Hepatocyte (in vitro differentiated cells): ENCODE data around the gene IDH2. TPM values are rescaled to one million over a fixed set of nuclear protein-coding genes. Genes with fewer than 3 reads are reported as not detected.

Source experiments
- DNase-seq: peaks from one replicate; pipeline ENCODE4 v3.0.0-alpha.2; 2016; ENCODE audit warnings: low spot score
- H2AFZ ChIP-seq: fragments of 200-600 bp; sonication (generic); 2 replicates; pipeline ENCODE4 v1.6.0; 2016; ENCODE audit warnings: antibody characterized with exemption, mild to moderate bottlenecking
- H3K27ac ChIP-seq: fragments of 200-600 bp; sonication (generic); 2 replicates; pipeline ENCODE4 v1.5.1; 2016; ENCODE audit warnings: mild to moderate bottlenecking
- H3K27me3 ChIP-seq: fragments of 200-600 bp; sonication (generic); 2 replicates; pipeline ENCODE4 v1.6.1; 2016
- H3K36me3 ChIP-seq: fragments of 200-600 bp; sonication (generic); replicated peaks from 2 replicates; pipeline ENCODE4 v1.5.1; 2016; ENCODE audit warnings: low read depth; ENCODE audit not compliant: insufficient read depth
- H3K4me1 ChIP-seq: fragments of 200-600 bp; sonication (generic); 2 replicates; pipeline ENCODE4 v1.5.1; 2016; ENCODE audit warnings: mild to moderate bottlenecking, moderate library complexity; ENCODE audit not compliant: insufficient read depth
- H3K4me2 ChIP-seq: fragments of 200-600 bp; sonication (generic); 2 replicates; pipeline ENCODE4 v1.6.0; 2016
- H3K4me3 ChIP-seq: fragments of 200-600 bp; sonication (generic); 2 replicates; pipeline ENCODE4 v1.5.1; 2016; ENCODE audit warnings: mild to moderate bottlenecking
- H3K79me2 ChIP-seq: fragments of 200-600 bp; sonication (generic); 2 replicates; pipeline ENCODE4 v1.6.0; 2017; ENCODE audit warnings: mild to moderate bottlenecking
- H3K9me2 ChIP-seq: fragments of 200-600 bp; sonication (generic); replicated peaks from 2 replicates; pipeline ENCODE4 v1.6.0; 2017; ENCODE audit warnings: mild to moderate bottlenecking; ENCODE audit not compliant: insufficient read depth
- H3K9me3 ChIP-seq: fragments of 200-600 bp; sonication (generic); 2 replicates; pipeline ENCODE4 v1.5.1; 2016; ENCODE audit warnings: low read depth, mild to moderate bottlenecking
- H4K20me1 ChIP-seq: fragments of 200-600 bp; sonication (generic); 2 replicates; pipeline ENCODE4 v1.6.0; 2016; ENCODE audit warnings: mild to moderate bottlenecking; ENCODE audit not compliant: insufficient read depth, poor library complexity, severe bottlenecking
- EZH2 ChIP-seq: fragments of 200-600 bp; sonication (generic); IDR thresholded peaks from 2 replicates; pipeline ENCODE4 v1.6.1; 2016; ENCODE audit warnings: antibody characterized with exemption, mild to moderate bottlenecking, borderline replicate concordance
- EZH2phosphoT487 ChIP-seq: fragments of 200-600 bp; sonication (generic); IDR thresholded peaks from one replicate; pipeline ENCODE4 v1.6.1; 2018; ENCODE audit warnings: antibody characterized with exemption, mild to moderate bottlenecking, low read depth, moderate library complexity; ENCODE audit not compliant: unreplicated experiment, severe bottlenecking
- WGBS: methylation state at CpG from one replicate; pipeline ENCODE4 v1.1.6; 2016; ENCODE audit warnings: low lambda C conversion rate; ENCODE audit errors: missing lambda C conversion rate; 5-methylcytosine and 5-hydroxymethylcytosine counted together
- polyA plus RNA-seq: library from polyadenylated mRNA; unstranded; fragments of >200 nt; fragmentation: Nextera tagmentation; extraction: Ambion mirVana; gene quantifications from 2 replicates; pipeline ENCODE4 v1.2.1, GENCODE V29; 2016
- total RNA-seq: library from RNA; depleted of rRNA; stranded (reverse); fragments of >200 nt; gene quantifications from 2 replicates; pipeline ENCODE4 v1.2.3, GENCODE V29; 2014
- TF ChIP-seq, protein P1 (sequence below): fragments of 200-600 bp; sonication (generic); IDR thresholded peaks from 2 replicates; pipeline ENCODE4 v1.5.1; 2016; ENCODE audit warnings: antibody characterized with exemption, mild to moderate bottlenecking; ENCODE audit not compliant: poor library complexity

IDH2 gene
- total and polyA plus RNA-seq, 2 experiments from 2014 or later: 163 to 327 TPM

DNA sequence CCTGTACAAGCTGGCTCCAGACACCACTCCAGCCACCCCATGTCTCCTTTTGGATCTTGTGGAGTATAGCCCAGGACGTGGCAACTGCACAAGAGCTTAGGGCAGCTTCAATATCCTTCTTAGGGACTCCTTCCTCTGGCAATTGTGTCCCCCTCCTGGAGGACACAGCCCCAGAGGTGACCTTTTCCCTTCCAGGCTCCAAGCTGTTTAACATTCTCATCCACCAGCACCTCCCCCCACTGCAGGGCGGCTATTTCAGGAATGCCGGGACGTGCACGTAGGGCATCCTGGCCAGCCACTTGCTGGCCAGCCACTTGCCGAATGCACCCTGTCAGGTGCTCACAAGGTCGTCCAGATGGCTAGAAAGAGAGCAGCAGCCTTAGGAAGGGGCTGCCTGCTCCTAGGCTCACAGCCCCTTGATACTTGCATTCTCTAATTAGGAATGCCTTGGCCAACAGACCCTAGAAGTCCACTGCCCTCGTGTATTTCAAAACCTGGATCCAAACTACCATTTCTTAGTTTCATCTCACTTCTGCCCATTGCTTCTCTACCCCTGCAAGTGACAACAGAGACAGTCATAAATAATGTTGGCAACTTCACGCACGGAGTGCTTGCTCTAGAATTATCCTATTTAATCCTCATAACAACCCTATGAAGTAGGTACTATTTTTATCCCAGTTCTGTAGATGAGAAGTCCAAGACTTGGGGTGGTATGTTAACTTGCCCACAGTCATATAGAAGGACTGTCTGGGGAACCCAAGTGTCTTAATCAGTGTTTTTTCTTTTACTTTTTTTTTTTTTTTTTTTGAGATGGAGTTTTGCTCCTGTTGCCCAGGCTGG, 24.5 kb upstream of the IDH2 start:
- 18% methylated on average over 10 of the region's 10 CpGs for WGBS
- Histone ChIP-seq H3K4me3 (no peak overlapping the region), H3K27me3 (no peaks in the 10 kb centered on the region), H3K9me3 (no peaks in the 10 kb centered on the region), H3K4me1 (peaks cover 10% of the 10 kb centered on the region), H4K20me1 (no peaks in the 10 kb centered on the region), H3K27ac (peak overlapping the region; percentile 34), H2AFZ (no peak overlapping the region), H3K36me3 (no peaks in the 10 kb centered on the region), H3K4me2 (peak overlapping the region; percentile 56), H3K9me2 (no peaks in the 10 kb centered on the region), H3K79me2 (no peaks in the 10 kb centered on the region)
- peak; percentile 46 for DNase-seq
- no peak for TF ChIP-seq EZH2phosphoT487
- TF ChIP-seq, protein P1, sequence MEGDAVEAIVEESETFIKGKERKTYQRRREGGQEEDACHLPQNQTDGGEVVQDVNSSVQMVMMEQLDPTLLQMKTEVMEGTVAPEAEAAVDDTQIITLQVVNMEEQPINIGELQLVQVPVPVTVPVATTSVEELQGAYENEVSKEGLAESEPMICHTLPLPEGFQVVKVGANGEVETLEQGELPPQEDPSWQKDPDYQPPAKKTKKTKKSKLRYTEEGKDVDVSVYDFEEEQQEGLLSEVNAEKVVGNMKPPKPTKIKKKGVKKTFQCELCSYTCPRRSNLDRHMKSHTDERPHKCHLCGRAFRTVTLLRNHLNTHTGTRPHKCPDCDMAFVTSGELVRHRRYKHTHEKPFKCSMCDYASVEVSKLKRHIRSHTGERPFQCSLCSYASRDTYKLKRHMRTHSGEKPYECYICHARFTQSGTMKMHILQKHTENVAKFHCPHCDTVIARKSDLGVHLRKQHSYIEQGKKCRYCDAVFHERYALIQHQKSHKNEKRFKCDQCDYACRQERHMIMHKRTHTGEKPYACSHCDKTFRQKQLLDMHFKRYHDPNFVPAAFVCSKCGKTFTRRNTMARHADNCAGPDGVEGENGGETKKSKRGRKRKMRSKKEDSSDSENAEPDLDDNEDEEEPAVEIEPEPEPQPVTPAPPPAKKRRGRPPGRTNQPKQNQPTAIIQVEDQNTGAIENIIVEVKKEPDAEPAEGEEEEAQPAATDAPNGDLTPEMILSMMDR: no peak
- TF ChIP-seq EZH2: no peak

DNA sequence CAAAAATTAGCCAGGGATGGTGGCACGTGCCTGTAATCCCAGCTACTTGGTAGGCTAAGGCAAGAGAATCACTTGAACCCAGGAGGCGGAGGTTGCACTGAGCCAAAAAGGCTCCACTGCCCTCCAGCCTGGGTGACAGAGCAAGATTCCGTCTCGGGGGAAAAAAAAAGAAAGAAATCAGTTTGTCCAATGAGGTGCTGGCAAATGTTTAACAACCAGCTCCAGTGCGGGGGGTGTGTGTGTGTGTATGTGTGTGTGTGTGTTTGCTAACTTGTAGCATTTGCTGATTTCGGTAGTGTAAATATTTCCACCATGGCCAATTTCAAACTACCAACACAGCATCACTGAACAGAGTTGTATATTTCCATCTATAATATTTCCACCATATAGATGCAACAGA, 23.8 kb upstream of the IDH2 start:
- H3K9me3 ChIP-seq: no peaks in the 10 kb centered on the region
- H3K4me3 ChIP-seq: no peak overlapping the region
- H3K36me3 ChIP-seq: no peaks in the 10 kb centered on the region
- H2AFZ ChIP-seq: no peak overlapping the region
- DNase-seq: peak; percentile 53
- peaks cover 10% of the 10 kb centered on the region for H3K4me1 ChIP-seq
- H3K27ac ChIP-seq: peak overlapping the region; percentile 40
- TF ChIP-seq EZH2 (no peak), EZH2phosphoT487 (no peak)
- TF ChIP-seq, protein P1: no peak
- H3K79me2 ChIP-seq: no peaks in the 10 kb centered on the region
- H3K4me2 ChIP-seq: no peak overlapping the region
- H3K27me3 ChIP-seq: no peaks in the 10 kb centered on the region
- H4K20me1 ChIP-seq: no peaks in the 10 kb centered on the region
- 59% methylated on average over 6 of the region's 6 CpGs for WGBS
- H3K9me2 ChIP-seq: no peaks in the 10 kb centered on the region

DNA sequence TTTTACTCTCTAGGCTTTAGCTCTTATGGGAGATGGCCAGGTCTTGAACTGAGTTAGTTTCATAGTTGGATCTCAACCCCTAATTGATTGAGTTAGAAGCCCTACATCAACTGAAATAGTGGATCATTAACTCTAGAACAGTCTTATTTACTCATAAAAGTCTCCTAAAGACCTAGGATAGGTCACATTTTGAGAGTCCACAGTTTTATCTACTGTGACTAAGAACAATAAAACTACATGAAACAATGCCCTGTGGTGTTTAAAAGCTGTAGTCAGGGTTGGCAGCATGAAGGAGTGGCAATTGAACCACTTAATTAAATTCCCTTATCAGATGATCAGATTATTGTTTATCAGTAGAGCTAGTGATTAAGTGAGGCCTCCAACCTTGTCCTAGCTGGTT, 22.2 kb upstream of the IDH2 start:
- Histone ChIP-seq H3K79me2 (no peaks in the 10 kb centered on the region), H3K4me3 (no peak overlapping the region), H4K20me1 (no peaks in the 10 kb centered on the region), H3K4me2 (no peak overlapping the region), H3K4me1 (peaks cover 10% of the 10 kb centered on the region), H3K9me2 (no peaks in the 10 kb centered on the region), H3K27me3 (no peaks in the 10 kb centered on the region), H3K36me3 (no peaks in the 10 kb centered on the region), H3K9me3 (no peaks in the 10 kb centered on the region), H3K27ac (peak overlapping the region; percentile 47), H2AFZ (no peak overlapping the region)
- no peak for DNase-seq
- TF ChIP-seq, protein P1: no peak

DNA sequence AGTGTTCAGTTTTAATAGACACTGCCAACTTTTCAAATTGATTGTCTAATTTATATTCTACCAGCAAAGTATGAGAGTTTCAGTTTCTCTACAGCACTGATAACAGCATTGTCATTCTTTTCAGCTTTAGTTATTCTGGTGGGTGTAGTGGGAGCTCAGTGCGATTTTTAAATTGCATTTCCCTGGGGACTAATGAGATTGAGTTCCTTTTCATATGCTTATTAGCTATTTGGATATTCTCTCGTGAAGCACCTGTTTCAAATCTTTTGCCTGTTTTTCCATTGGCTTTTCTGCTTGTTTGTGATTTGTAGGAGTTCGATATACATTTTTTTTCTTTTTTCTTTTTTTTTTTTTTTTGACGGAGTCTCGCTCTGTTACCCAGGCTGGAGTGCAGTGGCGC, 18.8 kb upstream of the IDH2 start:
- WGBS: 79% methylated on average over 4 of the region's 6 CpGs
- Histone ChIP-seq H3K79me2 (no peaks in the 10 kb centered on the region), H4K20me1 (no peaks in the 10 kb centered on the region)

More for the DNA sequence above, 18.8 kb upstream of the IDH2 start:
- H3K4me3 ChIP-seq: no peak overlapping the region
- no peaks in the 10 kb centered on the region for H3K36me3 ChIP-seq
- DNase-seq: no peak
- H2AFZ ChIP-seq: no peak overlapping the region
- TF ChIP-seq, protein P1: no peak
- TF ChIP-seq EZH2: no peak
- TF ChIP-seq EZH2phosphoT487: no peak
- H3K4me2 ChIP-seq: no peak overlapping the region
- no peaks in the 10 kb centered on the region for H3K27me3 ChIP-seq
- H3K9me3 ChIP-seq: no peaks in the 10 kb centered on the region
- H3K4me1 ChIP-seq: no peaks in the 10 kb centered on the region
- no peaks in the 10 kb centered on the region for H3K9me2 ChIP-seq
- H3K27ac ChIP-seq: no peak overlapping the region
